GM19328 (cell line): ENCODE results near the gene TULP4.

Experiments used
- ATAC-seq: cut with Tn5 transposase; IDR thresholded peaks from one replicate; pipeline ENCODE4 v1.9.1; 2021; ENCODE audit warnings: mild to moderate bottlenecking, moderate library complexity; ENCODE audit not compliant: unreplicated experiment

TULP4 gene

DNA sequence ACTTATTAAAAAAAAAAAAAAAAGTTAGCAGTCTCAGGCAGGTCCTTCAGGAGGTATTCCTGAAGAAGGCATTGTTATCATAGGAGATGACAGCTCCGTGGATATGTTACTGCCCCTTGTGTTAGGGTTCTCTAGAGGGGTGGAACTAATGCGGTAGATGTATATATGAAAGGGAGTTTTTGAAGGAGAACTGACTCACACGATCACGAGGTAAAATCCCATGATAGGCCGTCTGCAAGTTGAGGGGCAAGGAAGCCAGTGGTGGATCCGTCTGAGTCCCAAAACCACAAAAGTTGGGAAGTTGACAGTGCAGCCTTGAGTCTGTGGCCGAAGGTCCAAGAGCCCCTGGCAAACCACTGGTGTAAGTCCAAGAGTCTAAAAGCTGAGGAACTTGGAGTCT, 103.4 kb downstream of the TULP4 start:
- no peak for ATAC-seq

- no peak for ATAC-seq
Measured at GRCh38 chr6:158416883-158417759, 104.9 kb downstream of the TULP4 start.

GRCh38 chr6:158417760-158418098, 105.5 kb downstream of the TULP4 start:
- no peak for ATAC-seq

GRCh38 chr6:158418501-158418900, 106.2 kb downstream of the TULP4 start:
- no peak for ATAC-seq

DNA sequence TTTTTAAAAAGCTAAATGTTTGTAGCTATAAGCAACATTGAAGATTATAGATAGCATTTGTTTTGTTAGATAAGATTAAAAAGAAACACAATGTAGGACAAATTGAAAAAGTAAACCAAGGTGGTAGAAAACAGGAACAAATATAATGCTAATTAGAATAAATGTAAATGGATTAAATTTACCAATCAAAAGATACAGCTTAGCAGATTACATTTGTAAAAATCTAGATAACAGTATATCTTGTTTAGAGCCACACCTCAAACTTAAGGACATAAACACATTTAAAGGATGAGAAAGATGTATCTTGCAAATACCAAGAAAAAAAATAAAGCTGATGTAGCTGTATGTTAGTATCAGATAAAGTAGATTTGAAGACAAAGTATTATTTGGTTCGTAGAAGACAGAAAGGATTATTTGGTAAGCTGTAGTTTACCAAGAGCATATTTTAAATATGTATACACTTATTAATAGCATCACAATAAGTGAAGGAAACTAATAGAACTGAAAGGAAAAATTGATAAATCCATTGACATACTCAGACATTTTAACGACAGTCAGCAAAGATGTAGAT, 107.2 kb downstream of the TULP4 start:
- ATAC-seq, result no peak

DNA sequence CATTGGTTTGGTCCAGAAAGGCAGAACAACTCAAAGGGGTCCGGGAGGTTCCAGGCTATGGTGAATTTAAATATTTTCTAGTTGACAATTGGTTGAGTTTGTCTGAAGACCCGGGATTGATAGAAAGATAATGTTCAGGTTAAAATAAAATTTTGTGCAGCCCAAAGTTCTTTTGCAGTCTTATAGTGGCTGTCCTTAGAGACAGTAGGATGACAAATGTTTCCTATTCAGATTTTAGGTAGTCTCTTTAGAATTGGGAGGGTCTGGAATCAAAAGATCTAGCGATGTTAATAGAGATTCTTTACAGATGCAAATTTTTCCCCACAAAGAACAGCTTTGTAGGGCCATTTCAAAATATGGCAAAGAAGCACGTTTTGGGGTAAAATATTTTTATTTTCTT, 109.1 kb downstream of the TULP4 start:
- no peak for ATAC-seq

GRCh38 chr6:158422629-158423238, 110.5 kb downstream of the TULP4 start:
- ATAC-seq, result no peak

GRCh38 chr6:158431036-158431435, 118.8 kb downstream of the TULP4 start:
- no peak for ATAC-seq

GRCh38 chr6:158431560-158431959, 119.3 kb downstream of the TULP4 start:
- ATAC-seq, result no peak

- no peak for ATAC-seq
Measured at GRCh38 chr6:158437571-158437970, 125.3 kb downstream of the TULP4 start.

- ATAC-seq, result no peak
Measured at GRCh38 chr6:158438226-158438625, 126.0 kb downstream of the TULP4 start.

- ATAC-seq, result peak; percentile 88
Measured at GRCh38 chr6:158439255-158439654, 127.0 kb downstream of the TULP4 start.

GRCh38 chr6:158441716-158442215, 129.5 kb downstream of the TULP4 start:
- ATAC-seq, result no peak

DNA sequence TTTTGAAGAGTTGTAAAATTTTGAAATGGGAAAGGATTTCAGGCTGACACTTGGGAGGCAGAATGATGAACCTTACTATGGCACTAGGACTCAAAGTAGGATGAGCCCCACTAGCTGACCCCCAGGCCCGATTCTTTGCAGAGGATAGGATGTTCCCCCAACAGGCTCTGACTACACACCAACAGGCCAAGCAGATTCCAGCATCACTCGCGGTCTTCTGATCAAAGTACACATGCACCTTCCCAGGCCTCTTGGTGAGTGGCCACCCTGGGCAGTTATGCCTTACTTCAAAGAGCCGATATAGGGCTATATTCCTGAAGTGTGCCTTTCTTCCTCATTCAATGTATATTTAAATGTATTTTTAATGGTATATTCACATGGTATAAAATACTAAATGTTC, 130.0 kb downstream of the TULP4 start:
- ATAC-seq, result no peak

DNA sequence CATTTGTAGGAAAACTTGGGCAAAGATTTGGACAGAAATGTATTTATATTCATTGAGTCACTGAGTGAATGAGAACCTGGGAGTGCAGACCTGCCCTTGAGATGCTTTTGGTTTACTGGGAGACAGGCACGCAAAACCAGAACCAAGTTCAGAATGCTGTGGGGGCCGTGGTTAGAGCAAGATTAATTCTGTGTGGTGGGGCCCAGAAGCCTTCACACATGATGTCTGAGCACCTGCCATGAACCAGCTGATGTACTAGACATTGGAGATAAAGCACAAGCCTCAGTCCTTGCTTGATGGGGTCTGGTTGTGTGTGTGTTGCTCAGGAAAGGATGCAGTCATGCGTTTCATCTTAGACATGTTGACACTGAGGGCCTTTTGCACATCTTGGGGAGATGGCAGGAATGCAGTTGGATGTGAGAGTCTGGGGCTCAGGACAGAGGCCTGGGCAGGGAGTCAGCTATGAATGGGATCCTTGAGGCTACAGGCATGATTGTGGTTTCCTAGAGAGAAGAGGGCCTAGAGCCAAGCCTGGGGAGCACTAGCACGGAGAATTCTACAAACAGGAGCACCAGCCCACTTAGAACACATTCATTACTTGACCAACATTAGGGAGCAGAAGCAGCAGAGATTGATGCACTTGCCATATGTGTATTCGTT, 133.3 kb downstream of the TULP4 start:
- ATAC-seq, result no peak

GRCh38 chr6:158448856-158449255, 136.6 kb downstream of the TULP4 start:
- no peak for ATAC-seq

DNA sequence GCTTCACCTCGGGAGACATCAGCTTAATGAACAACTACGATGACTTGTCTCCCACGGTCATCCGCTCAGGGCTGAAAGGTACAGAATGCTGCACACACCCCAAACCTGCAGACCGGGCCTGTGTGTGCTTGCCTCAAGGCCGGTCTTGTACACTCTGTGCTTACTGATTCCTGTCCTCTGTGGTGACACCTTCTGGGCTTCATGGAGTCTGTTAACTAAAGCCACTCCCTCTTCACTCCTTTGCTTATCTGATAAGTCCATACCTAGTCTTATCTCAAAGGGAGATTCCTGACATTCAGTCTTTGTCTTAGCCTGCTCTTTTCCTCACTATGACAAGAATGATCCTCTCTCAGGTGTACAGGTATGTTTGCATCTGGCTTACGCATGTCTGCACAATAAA, 139.9 kb downstream of the TULP4 start:
- no peak for ATAC-seq

GRCh38 chr6:158457131-158457530, 144.9 kb downstream of the TULP4 start:
- ATAC-seq, result no peak

DNA sequence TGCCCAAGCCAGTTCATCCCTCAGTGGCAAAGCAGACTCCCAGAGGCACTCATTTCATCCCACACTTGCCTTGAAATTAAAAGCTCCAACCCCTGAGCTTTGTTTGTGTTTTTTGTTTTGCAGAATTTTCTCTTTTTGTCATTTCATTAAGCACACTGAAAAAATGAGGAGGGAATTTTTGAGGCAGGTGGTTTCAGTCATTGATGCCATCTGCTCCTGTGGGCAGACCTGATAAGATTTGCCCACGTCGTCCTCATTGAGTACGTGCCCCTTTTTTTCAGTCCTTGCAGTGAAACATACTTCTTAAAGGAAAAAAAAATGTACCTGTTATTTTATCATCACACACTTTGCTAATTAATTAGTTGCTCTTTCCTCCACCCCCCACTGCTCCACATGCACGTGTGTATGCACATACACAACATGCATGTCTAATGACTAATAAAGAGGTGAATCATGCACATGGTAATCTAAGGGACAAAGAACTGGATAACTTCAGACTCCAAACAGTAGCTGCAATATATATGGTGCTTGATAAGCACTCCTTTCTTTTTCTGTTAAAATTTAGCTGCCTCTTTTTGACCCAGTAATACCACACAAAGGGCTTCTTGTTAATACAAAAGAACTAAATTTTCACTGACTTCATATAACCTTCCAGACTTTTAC, 145.5 kb downstream of the TULP4 start:
- ATAC-seq, result no peak

DNA sequence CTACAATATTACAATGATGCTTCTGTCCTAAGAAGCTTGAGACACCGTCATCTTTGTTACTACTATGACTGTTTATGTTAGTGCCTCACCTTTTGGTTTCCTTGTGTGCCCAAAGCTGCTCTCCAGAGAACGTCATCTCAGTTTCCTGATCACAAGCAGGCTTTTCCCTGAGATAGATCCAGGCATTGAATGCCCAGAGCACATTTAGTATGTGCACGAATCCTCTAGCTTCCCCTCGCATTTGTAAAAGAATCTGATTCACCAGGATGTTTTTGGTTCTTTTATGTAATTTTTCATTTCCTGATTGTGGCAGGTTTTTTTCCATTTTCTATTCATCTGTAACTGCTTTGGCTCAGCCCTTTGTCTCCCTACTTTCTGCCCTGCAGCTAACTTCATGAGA, 147.5 kb downstream of the TULP4 start:
- ATAC-seq, result no peak

GRCh38 chr6:158460602-158461169, 148.4 kb downstream of the TULP4 start:
- ATAC-seq, result no peak
